ENCODE measurements around the gene RPAIN.

DNA sequence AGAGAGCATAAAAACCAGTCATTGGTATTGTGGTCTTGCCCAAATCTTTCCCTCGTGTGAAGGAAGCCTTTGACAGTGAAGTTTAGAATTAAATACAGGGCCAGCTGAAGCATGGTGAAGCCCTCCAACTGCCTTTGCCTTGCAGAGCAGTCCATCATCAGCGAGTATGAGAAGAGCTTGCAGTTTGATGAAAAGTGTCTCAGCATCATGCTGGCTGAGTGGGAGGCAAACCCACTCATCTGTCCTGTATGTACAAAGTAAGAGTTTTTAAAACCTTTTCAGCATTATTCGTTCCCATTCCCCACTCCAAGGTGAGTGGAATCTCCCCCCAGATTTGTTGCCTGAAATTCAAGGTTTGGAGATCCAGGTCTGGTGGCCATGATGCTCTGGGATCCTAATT lies 5.8 kb downstream of the RPAIN start:
- TF ChIP-seq, protein P1, sequence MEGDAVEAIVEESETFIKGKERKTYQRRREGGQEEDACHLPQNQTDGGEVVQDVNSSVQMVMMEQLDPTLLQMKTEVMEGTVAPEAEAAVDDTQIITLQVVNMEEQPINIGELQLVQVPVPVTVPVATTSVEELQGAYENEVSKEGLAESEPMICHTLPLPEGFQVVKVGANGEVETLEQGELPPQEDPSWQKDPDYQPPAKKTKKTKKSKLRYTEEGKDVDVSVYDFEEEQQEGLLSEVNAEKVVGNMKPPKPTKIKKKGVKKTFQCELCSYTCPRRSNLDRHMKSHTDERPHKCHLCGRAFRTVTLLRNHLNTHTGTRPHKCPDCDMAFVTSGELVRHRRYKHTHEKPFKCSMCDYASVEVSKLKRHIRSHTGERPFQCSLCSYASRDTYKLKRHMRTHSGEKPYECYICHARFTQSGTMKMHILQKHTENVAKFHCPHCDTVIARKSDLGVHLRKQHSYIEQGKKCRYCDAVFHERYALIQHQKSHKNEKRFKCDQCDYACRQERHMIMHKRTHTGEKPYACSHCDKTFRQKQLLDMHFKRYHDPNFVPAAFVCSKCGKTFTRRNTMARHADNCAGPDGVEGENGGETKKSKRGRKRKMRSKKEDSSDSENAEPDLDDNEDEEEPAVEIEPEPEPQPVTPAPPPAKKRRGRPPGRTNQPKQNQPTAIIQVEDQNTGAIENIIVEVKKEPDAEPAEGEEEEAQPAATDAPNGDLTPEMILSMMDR (conservative IDR thresholded peaks at IDR 0.05; ENCODE audit: low read depth, low read length) = no peak
- TF ChIP-seq EZH2 (IDR thresholded peaks at IDR 0.05; ENCODE audit: borderline replicate concordance, low read depth, low read length, poor library complexity, severe bottlenecking) = no peak

Data from A673 (cell line).